Left lung (tissue), 10 donors: Measurements from ENCODE around the gene C22orf23. TPM values are rescaled to one million over a fixed set of nuclear protein-coding genes. Genes with fewer than 3 reads are reported as not detected.

Experiments
- ATAC-seq: fragments of 200-7000 bp; cut with Tn5 transposase; one replicate; pipeline ENCODE4 v1.9.1; 2020; ENCODE audit warnings: moderate library complexity
- DNase-seq, 4 donors: peaks; one replicate each; pipeline ENCODE4 v3.0.0-alpha.2; 2013 to 2020
- H3K27ac ChIP-seq, 2 donors: fragments of 200-600 bp; sonication (generic) in 1 of 2; one replicate each; pipeline versions ENCODE4 v1.5.0 to v1.8.0; 2020 to 2021
- H3K27me3 ChIP-seq, 2 donors: fragments of 200-600 bp; sonication (generic) in 1 of 2; one replicate each; pipeline versions ENCODE4 v1.5.0 to v1.8.0; 2020 to 2021
- H3K36me3 ChIP-seq, 2 donors: fragments of 200-600 bp; sonication (generic) in 1 of 2; one replicate each; pipeline versions ENCODE4 v1.5.0 to v1.8.0; 2020 to 2021
- H3K4me1 ChIP-seq, 2 donors: fragments of 200-600 bp; one replicate each; pipeline ENCODE4 v1.8.0; 2021
- H3K4me3 ChIP-seq, 2 donors: fragments of 200-600 bp; sonication (generic) in 1 of 2; one replicate each; pipeline versions ENCODE4 v1.5.0 to v1.8.0; 2020 to 2021; ENCODE audit warnings: mild to moderate bottlenecking in 1 of 2
- H3K9me3 ChIP-seq, 2 donors: fragments of 200-600 bp; sonication (generic) in 1 of 2; one replicate each; pipeline versions ENCODE4 v1.5.0 to v1.8.0; 2020 to 2021
- CTCF ChIP-seq, 2 donors: fragments of 200-600 bp; sonication (generic) in 1 of 2; IDR thresholded peaks; one replicate each; pipeline versions ENCODE4 v1.5.0 to v1.8.0; 2021; ENCODE audit warnings: antibody characterized with exemption in 2 of 2
- intact Hi-C, 2 donors: fragments of 100-400 bp; cut with DNase I; formaldehyde crosslinking; loops; one replicate each; pipeline versions ENCODE4 v1.11.2 to v1.14.2; 2022
- microRNA-seq, 2 donors: library from miRNA; unstranded; fragments of <30 nt; microRNA quantifications; one replicate each; pipeline ENCODE4, GENCODE V29; 2019
- polyA plus RNA-seq, 6 donors: library from polyadenylated mRNA; unstranded; fragments of 120-200 nt; gene quantifications; one replicate each; pipeline ENCODE4 v1.2.1, GENCODE V29; 2013; ENCODE audit not compliant: insufficient read length in 6 of 6
- total RNA-seq, 2 donors: library from RNA; stranded (reverse); fragmentation: NEBNext Ultra II Directional; extraction: Animal tissue kit (Norgen Biotek cat#: 25700); gene quantifications; one replicate each; pipeline ENCODE4 v1.2.1, GENCODE V29; 2021
- donor health status: DM: no; HTN: yes; CAD: no.
- donor health status: DM: no; HTN: no; CAD: no.

Gene C22orf23
- total and polyA plus RNA-seq, 8 donors = 0.26 to 7.2 (median 4.2) TPM

DNA sequence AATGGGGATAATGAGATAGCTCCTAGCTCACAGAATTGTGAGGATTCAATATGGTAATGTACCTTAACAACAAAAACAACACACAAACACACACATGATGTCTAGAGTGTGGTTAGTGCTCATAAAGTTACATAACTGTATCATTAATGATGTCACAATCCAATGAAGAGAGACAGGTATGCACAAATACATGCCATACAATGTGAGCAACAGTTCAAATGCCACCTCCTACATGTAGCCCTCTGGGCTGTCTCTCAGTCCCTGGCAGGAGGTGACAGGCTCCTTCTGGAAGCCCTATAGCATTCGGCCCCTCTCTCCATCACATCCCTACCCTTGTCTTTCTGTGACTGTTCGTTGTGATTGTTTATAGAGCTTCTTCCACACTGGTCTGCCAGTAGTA lies 55.6 kb downstream of the C22orf23 start:
- Histone ChIP-seq H3K9me3 (no peaks in the 10 kb centered on the region), H3K36me3 (no peaks in the 10 kb centered on the region), H3K27ac (peak overlapping the region in 1 of 2 donors; percentile 45), H3K4me3 (no peak overlapping the region), H3K27me3 (no peaks in the 10 kb centered on the region), H3K4me1 (peaks cover 13 to 50% of the 10 kb centered on the region in 2 donors)
- ATAC-seq = no peak
- intact Hi-C loops = no loop called here
- no peak for TF ChIP-seq CTCF (IDR thresholded peaks at IDR 0.05)
- DNase-seq = no peak

DNA sequence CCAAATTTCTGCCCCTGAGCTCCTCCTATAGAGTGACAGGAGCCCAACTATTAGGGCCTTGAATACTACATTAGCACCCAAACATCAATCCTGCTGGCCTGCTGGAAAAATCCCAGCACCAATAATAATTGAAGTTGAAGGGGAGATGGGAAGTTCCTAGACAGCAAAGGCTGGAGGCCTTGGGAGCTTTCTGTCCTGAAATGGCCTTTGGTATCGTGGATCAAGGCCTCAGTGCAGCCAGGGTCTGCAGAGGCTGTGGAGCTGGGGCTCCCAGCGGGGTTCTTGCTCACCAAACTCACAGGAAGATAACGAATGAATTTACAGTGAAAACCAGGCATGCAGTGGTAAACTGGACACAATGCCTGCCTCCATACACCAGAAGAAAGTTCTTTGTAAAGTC lies 56.5 kb downstream of the C22orf23 start:
- H3K4me1 ChIP-seq = peaks cover 19 to 52% of the 10 kb centered on the region in 2 donors
- no peak for DNase-seq
- no peak for ATAC-seq

GRCh38 chr22:37896181-37896592 lies 57.2 kb downstream of the C22orf23 start:
- intact Hi-C loops = no loop called here
- Histone ChIP-seq H3K27ac (peak overlapping the region; percentile 68 to 76), H3K27me3 (no peaks in the 10 kb centered on the region), H3K36me3 (peaks cover 0 to 5% of the 10 kb centered on the region in 2 donors), H3K9me3 (no peaks in the 10 kb centered on the region), H3K4me3 (no peak overlapping the region), H3K4me1 (peaks cover 19 to 52% of the 10 kb centered on the region in 2 donors)
- DNase-seq (no peak), ATAC-seq (peak; percentile 22)
- no peak for TF ChIP-seq CTCF (IDR thresholded peaks at IDR 0.05)

More for the DNA sequence above, 56.5 kb downstream of the C22orf23 start:
- Histone ChIP-seq H3K27me3 (no peaks in the 10 kb centered on the region), H3K4me3 (no peak overlapping the region), H3K27ac (peak overlapping the region; percentile 68 to 76), H3K9me3 (no peaks in the 10 kb centered on the region), H3K36me3 (no peaks in the 10 kb centered on the region)
- intact Hi-C loops = no loop called here
- no peak for TF ChIP-seq CTCF (IDR thresholded peaks at IDR 0.05)

DNA sequence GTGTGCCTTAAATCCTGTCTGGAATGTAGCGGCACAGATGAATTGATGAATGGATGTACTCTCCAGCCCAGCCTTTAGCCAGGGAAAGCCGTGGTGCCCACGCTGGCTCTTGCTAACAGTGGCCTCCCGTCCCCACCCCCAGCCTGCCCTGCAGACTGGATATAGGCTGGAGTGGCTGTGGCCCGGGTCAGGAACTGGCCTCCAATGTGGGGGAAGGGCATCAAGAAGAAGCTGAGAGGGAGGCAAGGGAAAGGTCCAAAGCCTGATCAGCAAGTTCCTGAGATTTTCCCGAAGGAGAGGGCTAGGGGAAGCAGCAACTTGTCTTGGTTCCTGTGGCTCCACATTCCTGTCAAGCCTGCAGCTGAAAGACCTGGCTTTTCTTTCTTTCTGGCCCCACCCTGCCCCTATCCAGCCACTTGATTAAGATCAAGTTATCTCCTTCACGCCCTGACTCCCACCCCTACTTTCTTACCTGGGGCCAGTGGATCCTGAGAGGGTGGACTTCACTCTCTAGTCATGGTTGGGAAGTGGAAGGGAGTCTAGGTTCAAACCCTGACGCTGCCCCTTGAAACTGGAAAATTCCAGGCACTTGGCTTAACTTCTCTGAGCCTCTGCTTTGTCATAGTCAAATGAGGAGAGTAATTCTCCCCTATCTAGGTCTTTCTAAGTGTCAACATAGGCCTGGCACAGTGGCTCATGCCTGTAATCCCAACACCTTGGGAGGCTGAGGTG lies 58.3 kb downstream of the C22orf23 start:
- Histone ChIP-seq H3K27me3 (no peaks in the 10 kb centered on the region), H3K4me3 (no peak overlapping the region), H3K4me1 (peaks cover 19 to 52% of the 10 kb centered on the region in 2 donors), H3K27ac (peak overlapping the region; percentile 16 to 76), H3K9me3 (no peaks in the 10 kb centered on the region), H3K36me3 (peaks cover 0 to 16% of the 10 kb centered on the region in 2 donors)
- intact Hi-C loops = no loop called here
- DNase-seq (peak in 1 of 4 donors; percentile 51), ATAC-seq (peak; percentile 17)
- no peak for TF ChIP-seq CTCF (IDR thresholded peaks at IDR 0.05)

DNA sequence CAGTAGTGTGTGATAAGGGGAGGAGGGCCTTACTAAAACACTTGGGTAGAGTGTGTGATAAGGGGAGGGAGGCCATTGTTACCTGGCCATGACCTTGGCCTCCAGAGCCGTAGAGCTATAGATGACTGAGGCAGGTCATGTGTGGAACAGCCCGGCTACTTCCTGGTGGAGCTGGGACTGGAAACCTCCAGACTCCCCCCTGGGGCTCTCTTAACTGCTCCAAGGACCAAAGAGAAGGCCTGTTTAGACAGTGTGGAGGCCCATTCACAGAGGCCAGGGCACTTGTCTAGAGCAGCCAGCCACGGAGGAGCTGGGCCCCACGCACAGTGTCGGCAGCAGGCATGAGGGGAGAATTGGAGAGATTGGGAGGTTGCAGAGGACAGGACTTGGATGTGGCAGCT lies 59.8 kb downstream of the C22orf23 start:
- no peaks in the 10 kb centered on the region for H3K9me3 ChIP-seq
- no peak overlapping the region for H3K27ac ChIP-seq
- peak; percentile 73 for ATAC-seq
- H3K4me1 ChIP-seq = peaks cover 19 to 48% of the 10 kb centered on the region in 2 donors
- intact Hi-C loops = no loop called here
- peak in 1 of 4 donors; percentile 65 for DNase-seq
- TF ChIP-seq CTCF (IDR thresholded peaks at IDR 0.05) = no peak
- no peak overlapping the region for H3K4me3 ChIP-seq
- peaks cover 0 to 31% of the 10 kb centered on the region in 2 donors for H3K36me3 ChIP-seq
- no peaks in the 10 kb centered on the region for H3K27me3 ChIP-seq

Small RNAs within 50 kb of the gene (microRNA-seq; reads per million reads assigned to microRNA genes)
- 0 reads per million in 2 donors for gene MIR4534
- 0.67 to 1.4 reads per million in 2 donors for gene MIR6820

Other genes with a start within 250 kb of the C22orf23 start
- 10 to 100 TPM; 12.6 to 16.7 TPM for gene GCAT, start 145.7 kb downstream of the C22orf23 start, total RNA-seq
- 10 to 100 TPM in 1 of 6 donors, 1 to 10 TPM in 5; 8.1 to 10.9 (median 8.9) TPM for gene GCAT, start 145.7 kb downstream of the C22orf23 start, polyA plus RNA-seq
- gene GALR3, start 130.2 kb downstream of the C22orf23 start, total RNA-seq = not detected
- not detected for gene GALR3, start 130.2 kb downstream of the C22orf23 start, polyA plus RNA-seq
- gene ANKRD54, start 109.3 kb downstream of the C22orf23 start, total RNA-seq = 10 to 100 TPM; 15.2 to 21.9 TPM
- 10 to 100 TPM; 16.8 to 23.5 (median 19.2) TPM for gene ANKRD54, start 109.3 kb downstream of the C22orf23 start, polyA plus RNA-seq
- 100 to 1,000 TPM; 310 to 378 TPM for gene EIF3L, start 104.2 kb downstream of the C22orf23 start, total RNA-seq
- gene EIF3L, start 104.2 kb downstream of the C22orf23 start, polyA plus RNA-seq = 1,000 to 10,000 TPM; 1,019 to 1,258 (median 1,177) TPM
- gene MICALL1, start 47.3 kb downstream of the C22orf23 start, total RNA-seq = 10 to 100 TPM; 35.8 to 36.8 TPM
- 10 to 100 TPM; 15.0 to 32.4 (median 22.3) TPM for gene MICALL1, start 47.3 kb downstream of the C22orf23 start, polyA plus RNA-seq
- gene POLR2F, start 98 bp upstream of the C22orf23 start, total RNA-seq = 10 to 100 TPM; 58.3 to 64.9 TPM
- gene POLR2F, start 98 bp upstream of the C22orf23 start, polyA plus RNA-seq = 10 to 100 TPM; 49.2 to 66.0 (median 60.2) TPM
- not detected for gene SOX10, start 31.0 kb upstream of the C22orf23 start, total RNA-seq
- gene SOX10, start 31.0 kb upstream of the C22orf23 start, polyA plus RNA-seq = 1 to 10 TPM in 1 of 6 donors, under 1 TPM in 5; 0.41 to 1.0 (median 0.83) TPM
- gene PICK1, start 103.8 kb upstream of the C22orf23 start, total RNA-seq = 10 to 100 TPM; 30.9 to 39.5 TPM
- 10 to 100 TPM; 22.8 to 33.1 (median 27.8) TPM for gene PICK1, start 103.8 kb upstream of the C22orf23 start, polyA plus RNA-seq
- gene SLC16A8, start 130.6 kb upstream of the C22orf23 start, total RNA-seq = under 1 TPM; 0.38 to 0.45 TPM
- 1 to 10 TPM in 5 of 6 donors, under 1 TPM in 1; 0.94 to 2.1 (median 1.5) TPM for gene SLC16A8, start 130.6 kb upstream of the C22orf23 start, polyA plus RNA-seq
- under 1 TPM; 0.34 to 0.35 TPM for gene BAIAP2L2, start 157.1 kb upstream of the C22orf23 start, total RNA-seq
- 1 to 10 TPM in 4 of 6 donors, under 1 TPM in 2; 0.66 to 1.5 (median 1.1) TPM for gene BAIAP2L2, start 157.1 kb upstream of the C22orf23 start, polyA plus RNA-seq
- gene PLA2G6, start 228.2 kb upstream of the C22orf23 start, total RNA-seq = 10 to 100 TPM; 30.9 to 39.0 TPM
- 10 to 100 TPM; 29.8 to 44.1 (median 35.7) TPM for gene PLA2G6, start 228.2 kb upstream of the C22orf23 start, polyA plus RNA-seq
- 10 to 100 TPM; 12.1 to 17.1 TPM for gene MAFF, start 248.4 kb upstream of the C22orf23 start, total RNA-seq
- gene MAFF, start 248.4 kb upstream of the C22orf23 start, polyA plus RNA-seq = 10 to 100 TPM in 2 of 6 donors, 1 to 10 TPM in 4; 7.0 to 16.8 (median 8.4) TPM